HEK293T (cell line): Measurements from ENCODE around the gene CABP2.

ENCODE experiments used
- CTCF ChIA-PET: fragments of 350-600 bp; formaldehyde crosslinking; extraction: SDS; loops from one replicate; lab custom pipeline; 2021; ENCODE audit warnings: antibody characterized with exemption, inconsistent platforms; lab: Yijun Ruan, JAX
- POLR2A ChIA-PET: fragments of 350-600 bp; formaldehyde crosslinking; extraction: SDS; loops from one replicate; lab custom pipeline; 2020; ENCODE audit warnings: antibody characterized with exemption, inconsistent platforms; lab: Yijun Ruan, JAX
- DNase-seq: peaks from one replicate; pipeline ENCODE4 v3.0.0; 2012; ENCODE audit warnings: mixed read lengths; ENCODE audit errors: extremely low spot score
- ARNT ChIP-seq: fragments of 450-650 bp; IDR thresholded peaks from 2 replicates; pipeline ENCODE4 v1.6.1; 2017; ENCODE audit warnings: mild to moderate bottlenecking
- BHLHE40 ChIP-seq: fragments of 450-650 bp; IDR thresholded peaks from 2 replicates; pipeline ENCODE4 v1.6.1; 2016; ENCODE audit warnings: mild to moderate bottlenecking, moderate library complexity, borderline replicate concordance
- CTBP1 ChIP-seq: fragments of 450-650 bp; IDR thresholded peaks from 2 replicates; pipeline ENCODE4 v1.6.1; 2016; ENCODE audit warnings: borderline replicate concordance
- ELF4 ChIP-seq: fragments of 450-650 bp; IDR thresholded peaks from 2 replicates; pipeline ENCODE4 v1.6.1; 2017; ENCODE audit warnings: antibody characterized with exemption
- FOXA1 ChIP-seq: fragments of 450-650 bp; IDR thresholded peaks from 2 replicates; pipeline ENCODE4 v1.6.1; 2016; ENCODE audit warnings: mild to moderate bottlenecking
- FOXK2 ChIP-seq: fragments of 450-650 bp; IDR thresholded peaks from 2 replicates; pipeline ENCODE4 v1.6.1; 2016; ENCODE audit warnings: mild to moderate bottlenecking
- FOXM1 ChIP-seq: fragments of 450-650 bp; IDR thresholded peaks from 2 replicates; pipeline ENCODE4 v1.6.1; 2017; ENCODE audit warnings: mild to moderate bottlenecking, borderline replicate concordance
- HDGF ChIP-seq: fragments of 450-650 bp; IDR thresholded peaks from 2 replicates; pipeline ENCODE4 v1.6.1; 2017; ENCODE audit warnings: antibody characterized with exemption, borderline replicate concordance
- L3MBTL2 ChIP-seq: fragments of 450-650 bp; conservative IDR thresholded peaks from 2 replicates; pipeline ENCODE4 v1.6.1; 2016; ENCODE audit warnings: mild to moderate bottlenecking
- LEF1 ChIP-seq: fragments of 450-650 bp; IDR thresholded peaks from 2 replicates; pipeline ENCODE4 v1.6.1; 2017; ENCODE audit warnings: mild to moderate bottlenecking, borderline replicate concordance
- NFRKB ChIP-seq: fragments of 450-650 bp; IDR thresholded peaks from 2 replicates; pipeline ENCODE4 v1.6.1; 2016; ENCODE audit warnings: mild to moderate bottlenecking, moderate library complexity
- PKNOX1 ChIP-seq: fragments of 450-650 bp; IDR thresholded peaks from 2 replicates; pipeline ENCODE4 v1.6.1; 2016
- SP1 ChIP-seq: fragments of 450-650 bp; IDR thresholded peaks from 2 replicates; pipeline ENCODE4 v1.6.1; 2017
- SUZ12 ChIP-seq: fragments of 450-650 bp; IDR thresholded peaks from 2 replicates; pipeline ENCODE4 v1.6.1; 2016; ENCODE audit warnings: mild to moderate bottlenecking
- TARDBP ChIP-seq: fragments of 450-650 bp; IDR thresholded peaks from 2 replicates; pipeline ENCODE4 v1.6.1; 2016
- ZNF384 ChIP-seq: fragments of 450-650 bp; IDR thresholded peaks from 2 replicates; pipeline ENCODE4 v1.6.1; 2016

The CABP2 gene

GRCh38 chr11:67530282-67530592 is 7.0 kb upstream of the CABP2 start:
- TF ChIP-seq NFRKB = no peak
- TF ChIP-seq SP1 = no peak
- no peak for TF ChIP-seq BHLHE40
- no peak for TF ChIP-seq ELF4
- no peak for TF ChIP-seq ARNT
- no peak for TF ChIP-seq FOXM1
- no peak for TF ChIP-seq SUZ12
- no peak for TF ChIP-seq PKNOX1
- no peak for TF ChIP-seq HDGF
- TF ChIP-seq L3MBTL2 = no peak
- no peak for TF ChIP-seq ZNF384
- TF ChIP-seq FOXA1 = no peak
- DNase-seq = no peak
- ChIA-PET CTCF (interaction anchor here (0.6 kb wide), 1 partner anchor 274 kb away, joined by 8 read pairs; no protein-coding TSS in a partner anchor), POLR2A (no interaction called here)

GRCh38 chr11:67528376-67528775 is 5.1 kb upstream of the CABP2 start:
- POLR2A ChIA-PET = no interaction called here
- DNase-seq = no peak
- CTCF ChIA-PET = no interaction called here
- no peak for TF ChIP-seq SP1
- no peak for TF ChIP-seq SUZ12
- no peak for TF ChIP-seq TARDBP
- no peak for TF ChIP-seq NFRKB
- no peak for TF ChIP-seq L3MBTL2
- no peak for TF ChIP-seq FOXK2
- TF ChIP-seq BHLHE40 = no peak
- no peak for TF ChIP-seq CTBP1
- no peak for TF ChIP-seq ZNF384
- no peak for TF ChIP-seq PKNOX1
- no peak for TF ChIP-seq FOXM1
- TF ChIP-seq ELF4 = no peak
- no peak for TF ChIP-seq LEF1
- TF ChIP-seq HDGF = no peak
- TF ChIP-seq ARNT = no peak

- POLR2A ChIA-PET = no interaction called here
- TF ChIP-seq CTBP1 = no peak
- TF ChIP-seq HDGF = no peak
- TF ChIP-seq ARNT = no peak
- TF ChIP-seq ELF4 = no peak
- TF ChIP-seq LEF1 = no peak
- no peak for TF ChIP-seq FOXM1
- no peak for TF ChIP-seq BHLHE40
- TF ChIP-seq TARDBP = no peak
- no peak for TF ChIP-seq L3MBTL2
- no peak for TF ChIP-seq SUZ12
- no peak for TF ChIP-seq FOXA1
- no peak for TF ChIP-seq FOXK2
- no peak for TF ChIP-seq ZNF384
- no peak for TF ChIP-seq NFRKB
- CTCF ChIA-PET = no interaction called here
Observed at GRCh38 chr11:67525275-67525976, 2.2 kb upstream of the CABP2 start.

GRCh38 chr11:67524480-67524808 is 1.2 kb upstream of the CABP2 start:
- TF ChIP-seq TARDBP (no peak), FOXA1 (no peak), PKNOX1 (no peak), NFRKB (no peak), HDGF (no peak), ELF4 (no peak), FOXK2 (no peak), LEF1 (no peak), CTBP1 (no peak), L3MBTL2 (no peak), SUZ12 (no peak), ARNT (no peak), ZNF384 (no peak), BHLHE40 (no peak), SP1 (no peak), FOXM1 (no peak)
- ChIA-PET CTCF (no interaction called here), POLR2A (no interaction called here)
- DNase-seq = no peak

More at GRCh38 chr11:67525275-67525976, 2.2 kb upstream of the CABP2 start:
- DNase-seq = no peak

- DNase-seq = no peak
- CTCF ChIA-PET = no interaction called here
- POLR2A ChIA-PET = no interaction called here
- TF ChIP-seq FOXM1 (no peak), FOXK2 (no peak), HDGF (no peak), SUZ12 (no peak), SP1 (no peak), BHLHE40 (no peak), L3MBTL2 (no peak), ZNF384 (no peak), TARDBP (no peak), PKNOX1 (no peak), NFRKB (no peak), ARNT (no peak), CTBP1 (no peak), FOXA1 (no peak), LEF1 (no peak), ELF4 (no peak)
Observed at GRCh38 chr11:67523556-67524479, 572 bp upstream of the CABP2 start.
